ENCODE results near the gene ANGPTL8.

The ANGPTL8 gene

DNA sequence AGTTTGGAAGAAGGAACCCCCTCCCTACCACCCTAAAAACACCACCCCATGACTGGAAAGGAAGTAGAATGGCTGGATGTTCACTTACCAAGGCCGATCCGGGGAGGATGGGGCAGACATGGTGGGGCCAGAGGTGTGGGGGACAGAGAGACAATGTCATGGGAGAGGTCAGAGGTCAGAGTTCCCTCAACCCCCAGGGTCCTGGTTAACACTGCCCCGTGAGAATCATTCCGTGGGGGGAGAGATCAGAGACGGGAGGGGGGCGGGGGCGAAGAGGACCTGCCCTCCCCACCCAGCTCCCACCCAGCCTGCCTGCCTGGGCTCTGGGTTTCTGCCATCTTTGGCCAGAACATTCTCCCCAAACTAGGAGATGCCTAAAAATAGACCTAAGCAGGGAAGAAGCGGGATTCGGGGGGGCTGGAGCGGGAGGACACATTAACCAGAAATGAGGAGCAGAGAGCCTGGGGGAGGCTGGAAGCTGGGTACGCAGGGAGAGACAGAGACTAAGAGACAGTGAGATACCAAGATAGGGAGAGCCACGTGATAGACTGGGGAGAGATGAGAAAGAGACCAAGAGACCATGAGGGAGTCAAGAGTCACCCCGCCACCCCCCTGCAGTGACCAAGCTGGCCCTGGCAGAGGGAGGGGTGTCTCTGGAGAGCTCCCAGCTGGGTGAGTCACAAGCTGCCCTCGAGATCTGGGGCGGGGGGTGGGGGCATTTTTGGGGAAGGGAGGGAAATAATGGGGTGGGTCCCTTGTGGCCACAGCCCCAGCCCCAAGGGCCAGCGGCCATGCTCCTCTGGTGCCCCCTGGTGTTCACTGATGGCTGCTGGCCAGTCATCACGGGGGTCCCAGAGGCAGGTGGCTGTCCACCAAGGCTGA, 36.0 kb upstream of the ANGPTL8 start:
- no peak for DNase-seq (ENCODE audit: low read depth in 2 of 2, low spot score in 1 of 2)

DNA sequence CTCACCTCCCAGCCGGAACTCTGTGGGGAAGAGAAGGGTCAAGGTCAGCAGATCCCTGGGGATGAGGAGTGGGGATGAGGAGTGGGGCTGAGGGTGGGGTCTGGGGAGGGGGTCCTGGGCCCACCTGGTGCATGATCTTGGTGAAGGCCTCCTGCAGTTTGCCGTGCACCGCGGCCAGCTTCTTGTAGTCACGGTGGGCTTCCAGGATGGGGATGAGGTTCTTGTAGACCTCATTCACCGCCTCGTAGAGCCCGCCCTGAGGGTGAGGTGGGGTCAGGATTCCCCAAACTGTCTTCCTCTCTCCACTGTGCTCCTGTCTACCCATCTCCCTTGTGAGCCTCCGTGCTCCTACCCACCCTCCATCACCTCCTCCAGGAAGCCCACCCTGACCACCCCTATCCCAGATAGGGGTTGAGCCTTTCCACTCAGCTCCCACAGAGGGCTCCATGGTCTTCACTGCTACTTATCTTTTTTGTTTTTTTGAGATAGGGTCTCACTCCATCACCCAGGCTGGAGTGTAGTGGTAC, 35.3 kb upstream of the ANGPTL8 start:
- DNase-seq (ENCODE audit: low read depth in 2 of 2, low spot score in 1 of 2) = no peak

DNA sequence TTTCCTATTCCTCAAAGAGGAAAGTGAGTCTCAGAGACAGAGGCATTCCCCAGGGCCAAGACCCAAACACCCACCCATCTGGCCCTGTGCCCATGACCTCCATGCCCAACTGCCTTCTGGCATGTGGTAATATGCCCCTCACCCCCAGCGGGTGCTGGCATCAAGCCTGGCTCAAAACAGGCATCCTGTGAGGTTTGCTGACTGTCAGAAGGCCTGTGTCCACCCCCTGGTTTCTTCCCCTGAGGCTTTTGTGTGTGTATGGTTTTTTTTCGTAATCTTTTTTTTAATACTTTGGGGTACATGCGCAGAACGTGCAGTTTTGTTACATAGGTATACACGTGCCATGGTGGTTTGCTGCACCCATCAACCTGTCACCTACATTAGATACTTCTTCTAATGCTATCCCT, 34.5 kb upstream of the ANGPTL8 start:
- no peak for DNase-seq (ENCODE audit: low read depth in 2 of 2, low spot score in 1 of 2)

DNA sequence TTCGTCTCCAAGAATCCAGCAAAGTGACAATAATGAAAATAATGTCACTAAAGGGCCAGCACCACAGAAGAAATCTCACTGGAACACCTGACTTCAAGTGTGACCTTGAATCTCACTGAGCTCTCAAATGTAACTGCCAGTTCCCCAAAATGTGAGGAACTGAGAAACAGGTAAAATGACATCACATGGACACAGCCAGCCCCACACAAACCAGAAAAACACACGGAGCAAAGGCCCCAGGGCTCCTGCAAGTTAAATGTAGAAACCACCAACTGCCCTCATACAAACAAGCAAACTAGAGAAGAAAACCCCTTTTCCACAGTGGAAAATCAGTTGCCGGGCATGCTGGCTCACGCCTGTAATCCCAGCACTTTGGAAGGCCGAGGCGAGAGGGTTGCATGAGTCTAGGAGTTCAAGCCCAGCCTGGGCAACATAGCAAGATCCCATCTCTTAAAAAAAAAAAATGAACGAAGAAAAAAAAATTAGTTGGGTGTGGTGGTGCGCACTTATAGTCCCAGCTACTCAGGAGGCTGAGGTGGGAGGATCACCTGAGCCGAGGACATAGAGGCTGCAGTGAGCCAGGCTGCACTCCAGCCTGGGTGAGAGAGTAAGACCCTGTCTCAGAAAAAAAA, 33.4 kb upstream of the ANGPTL8 start:
- DNase-seq (ENCODE audit: low read depth in 2 of 2, low spot score in 1 of 2) = no peak

DNA sequence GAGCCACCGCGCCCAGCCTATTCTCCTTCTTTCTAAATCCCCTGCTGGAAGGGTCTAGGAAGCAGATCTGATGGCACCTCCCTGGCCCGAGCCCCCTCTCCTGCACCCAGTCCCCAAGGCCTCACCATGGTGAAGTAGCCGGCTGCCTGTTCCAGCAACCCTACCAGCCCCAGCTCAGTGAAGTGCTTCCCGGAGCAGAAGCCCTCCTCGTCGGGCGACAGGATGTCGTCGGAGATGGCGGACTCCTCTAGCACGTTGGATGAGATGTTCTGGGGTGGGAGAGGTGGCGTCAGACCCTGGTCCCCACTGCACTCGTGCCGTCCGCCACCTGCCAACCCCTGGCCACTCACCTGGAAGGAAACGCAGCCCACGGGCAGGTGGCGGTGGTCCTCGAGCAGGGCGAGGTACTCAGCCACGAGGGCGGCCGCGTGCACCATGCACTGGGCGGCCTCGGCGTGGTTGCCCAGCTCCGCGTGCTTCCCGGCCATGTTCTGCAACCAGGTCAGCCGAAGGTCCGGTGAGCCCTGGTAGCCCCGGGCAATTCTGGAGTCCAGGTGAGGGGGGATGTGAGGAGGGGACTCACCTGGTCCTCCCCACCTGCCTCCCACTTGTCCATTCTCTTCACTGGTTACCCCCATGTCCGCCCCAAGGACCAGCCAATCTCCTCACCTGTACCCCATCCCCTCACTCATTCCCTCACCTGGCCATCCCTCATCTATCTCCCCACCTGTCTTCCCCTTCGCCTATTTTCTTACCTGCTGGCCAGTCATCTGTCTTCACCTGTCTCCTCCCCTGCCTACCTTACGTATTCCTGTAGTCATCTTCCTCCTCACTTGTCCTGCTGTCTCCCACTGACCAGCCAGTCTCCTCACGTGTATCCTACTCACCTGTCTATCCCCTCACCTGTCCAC, 30.6 kb upstream of the ANGPTL8 start:
- DNase-seq (ENCODE audit: low read depth in 2 of 2, low spot score in 1 of 2) = no peak

DNA sequence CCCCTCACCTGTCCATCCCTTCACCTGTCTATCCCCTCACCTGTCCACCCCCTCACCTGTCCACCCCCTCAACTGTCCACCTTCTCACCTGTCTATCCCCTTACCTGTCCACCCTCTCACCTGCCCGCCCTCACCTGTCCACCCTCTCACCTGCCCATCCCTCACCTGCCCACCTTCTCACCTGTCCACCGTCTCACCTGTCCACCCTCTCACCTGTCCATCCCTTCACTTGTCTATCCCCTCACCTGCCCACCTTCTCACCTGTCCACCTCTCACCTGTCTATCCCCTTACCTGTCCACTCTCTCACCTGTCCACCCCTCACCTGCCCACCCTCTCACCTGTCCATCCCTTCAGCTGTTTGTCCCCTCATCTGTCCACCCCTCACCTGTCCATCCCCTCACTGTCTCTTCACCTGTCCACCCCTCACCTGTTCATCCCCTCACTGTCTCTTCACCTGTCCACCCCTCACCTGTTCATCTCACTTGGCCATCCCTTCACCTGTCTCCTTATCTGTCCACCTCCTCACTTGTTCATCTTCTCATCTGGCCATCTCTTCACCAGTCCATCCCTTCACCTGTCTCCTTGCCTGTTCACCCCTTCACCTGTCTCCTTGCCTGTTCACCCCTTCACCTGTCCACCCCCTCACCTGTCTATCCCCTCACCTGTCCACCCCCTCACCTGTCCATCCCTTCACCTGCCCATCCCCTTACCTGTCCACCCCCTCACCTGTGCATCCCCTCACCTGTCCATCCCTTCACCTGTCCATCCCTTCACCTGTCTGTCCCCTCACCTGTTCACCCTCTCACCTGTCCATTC, 29.4 kb upstream of the ANGPTL8 start:
- DNase-seq (ENCODE audit: low read depth in 2 of 2, low spot score in 1 of 2) = no peak

DNA sequence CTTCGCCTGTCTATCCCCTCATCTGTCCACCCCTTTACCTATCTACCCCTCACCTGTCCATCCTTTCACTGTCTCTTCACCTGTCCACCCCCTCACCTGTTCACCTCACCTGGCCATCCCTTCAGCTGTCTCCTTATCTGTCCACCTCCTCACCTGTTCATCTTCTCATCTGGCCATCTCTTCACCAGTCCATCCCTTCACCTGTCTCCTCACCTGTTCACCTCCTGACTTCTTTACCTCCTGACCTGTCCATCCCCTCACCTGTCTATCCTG, 28.8 kb upstream of the ANGPTL8 start:
- DNase-seq (ENCODE audit: low read depth in 2 of 2, low spot score in 1 of 2) = no peak

DNA sequence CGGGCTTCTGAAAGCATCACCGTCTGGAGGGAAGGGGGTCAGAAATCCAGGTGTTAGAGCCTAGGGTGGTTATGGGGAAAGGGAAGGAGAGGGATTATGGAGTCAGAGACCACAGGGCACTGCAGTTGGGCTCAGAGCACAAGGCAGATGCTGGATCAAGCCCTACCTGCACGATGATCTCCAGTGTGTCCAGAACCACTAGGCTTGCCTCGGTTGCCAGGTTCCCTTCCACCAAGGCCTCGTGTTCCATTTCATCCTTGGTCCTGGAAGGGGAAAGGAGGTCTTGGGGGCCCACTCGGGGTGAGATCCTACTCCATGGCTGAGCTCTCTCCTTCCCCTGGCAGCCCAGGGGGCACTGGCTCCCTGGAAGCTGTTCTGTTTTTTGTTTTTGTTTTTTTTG, 25.0 kb upstream of the ANGPTL8 start:
- no peak for DNase-seq (ENCODE audit: low read depth in 2 of 2, low spot score in 1 of 2)

DNA sequence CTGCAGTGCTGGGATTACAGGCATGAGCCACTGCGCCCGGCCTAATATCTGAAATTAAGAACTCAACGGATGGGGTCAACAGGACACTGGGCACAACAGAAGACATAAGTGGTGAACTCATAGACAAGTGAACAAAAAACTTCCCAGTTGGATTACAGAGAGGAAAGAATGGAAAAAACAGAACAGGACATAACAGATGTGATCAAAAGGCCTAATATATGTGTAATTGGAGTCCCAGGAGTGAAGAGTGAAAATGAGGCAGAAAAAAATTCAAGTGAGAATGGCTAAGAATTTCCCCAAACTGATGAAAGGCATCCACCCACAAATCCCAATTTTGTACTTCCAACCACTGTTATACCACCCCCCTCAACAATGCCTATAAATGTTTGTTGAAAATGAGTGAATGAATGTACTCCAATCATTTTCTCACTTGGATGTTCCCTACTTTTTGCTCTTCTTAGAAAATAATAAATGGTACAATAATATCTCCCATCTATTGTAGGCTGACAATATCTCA, 18.3 kb upstream of the ANGPTL8 start:
- no peak for DNase-seq (ENCODE audit: low read depth in 2 of 2, low spot score in 1 of 2)

DNA sequence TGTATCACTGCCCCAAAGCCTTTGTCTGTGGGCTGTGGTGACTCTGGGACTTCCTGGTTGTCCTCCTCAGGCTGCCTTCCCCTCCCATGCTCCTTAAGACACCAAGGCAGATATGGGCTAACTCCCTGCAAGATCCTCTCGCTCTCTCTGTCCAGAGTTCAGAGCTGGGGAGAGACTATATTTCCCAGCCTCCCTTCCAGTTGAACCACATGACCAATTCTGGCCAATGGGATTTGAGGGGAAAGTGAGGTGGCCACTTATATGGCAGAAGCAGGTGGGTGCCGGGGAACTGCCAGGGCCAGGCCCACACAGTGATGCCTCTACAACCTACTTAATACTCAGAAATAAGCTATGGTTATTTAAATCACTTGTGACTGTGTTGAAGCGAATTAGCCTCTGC, 16.2 kb upstream of the ANGPTL8 start:
- no peak for DNase-seq (ENCODE audit: low read depth in 2 of 2, low spot score in 1 of 2)

DNA sequence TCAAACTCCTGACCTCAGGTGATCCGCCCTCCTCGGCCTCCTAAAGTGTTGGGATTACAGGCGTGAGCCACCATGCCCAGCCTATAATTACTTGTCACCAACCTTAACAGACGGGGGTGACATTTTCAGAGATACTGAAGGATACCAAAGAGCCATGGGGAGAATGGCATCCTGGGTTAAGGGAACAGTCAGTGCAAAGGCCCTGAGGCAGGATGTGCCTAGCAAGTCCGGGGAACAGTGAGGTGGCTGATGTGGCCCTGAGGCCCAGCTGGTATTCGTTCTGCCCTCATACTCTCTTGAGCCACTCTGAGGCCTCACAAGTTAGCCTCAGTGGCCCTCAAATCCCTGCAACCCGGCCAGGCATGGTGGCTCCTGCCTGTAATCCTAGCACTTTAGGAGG, 15.0 kb upstream of the ANGPTL8 start:
- no peak for DNase-seq (ENCODE audit: low read depth in 2 of 2, low spot score in 1 of 2)

DNA sequence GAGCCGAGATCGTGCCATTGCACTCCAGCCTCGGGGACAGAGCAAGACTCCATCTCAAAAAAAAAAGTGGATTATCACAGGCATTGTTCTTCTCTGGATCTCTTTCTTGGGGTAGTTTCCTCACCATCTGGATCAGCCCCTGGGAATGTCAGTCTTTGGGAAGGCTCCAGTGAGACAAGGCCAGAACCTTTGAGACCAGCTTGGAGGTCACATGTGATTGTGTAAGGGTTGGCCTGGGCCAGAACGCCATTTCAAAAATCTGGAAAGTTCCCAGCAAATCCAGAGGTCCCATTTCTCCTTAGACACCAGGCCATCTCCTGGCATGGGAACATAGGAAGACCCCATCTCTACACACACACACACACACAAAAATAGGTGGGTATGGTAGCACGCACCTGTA, 14.2 kb upstream of the ANGPTL8 start:
- no peak for DNase-seq (ENCODE audit: low read depth in 2 of 2, low spot score in 1 of 2)

DNA sequence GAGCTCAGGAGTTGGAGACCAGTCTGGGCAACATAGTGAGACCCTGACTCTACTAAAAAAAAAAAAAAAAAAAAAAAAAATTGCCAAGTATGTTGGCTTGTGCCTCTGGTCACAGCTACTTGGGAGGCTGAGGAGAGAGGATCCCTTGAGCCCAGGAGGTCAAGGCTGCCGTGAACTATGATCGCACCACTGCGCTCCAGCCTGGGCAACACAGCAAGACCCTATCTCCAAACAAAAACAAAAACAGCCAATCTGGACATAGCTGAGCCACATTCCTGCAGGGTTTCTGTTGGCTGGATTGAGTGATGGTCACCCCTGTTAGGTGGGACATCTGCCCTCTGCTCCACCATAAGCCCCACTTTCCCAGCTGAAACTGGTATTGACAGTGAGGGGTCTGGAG, 13.6 kb upstream of the ANGPTL8 start:
- no peak for DNase-seq (ENCODE audit: low read depth in 2 of 2, low spot score in 1 of 2)

DNA sequence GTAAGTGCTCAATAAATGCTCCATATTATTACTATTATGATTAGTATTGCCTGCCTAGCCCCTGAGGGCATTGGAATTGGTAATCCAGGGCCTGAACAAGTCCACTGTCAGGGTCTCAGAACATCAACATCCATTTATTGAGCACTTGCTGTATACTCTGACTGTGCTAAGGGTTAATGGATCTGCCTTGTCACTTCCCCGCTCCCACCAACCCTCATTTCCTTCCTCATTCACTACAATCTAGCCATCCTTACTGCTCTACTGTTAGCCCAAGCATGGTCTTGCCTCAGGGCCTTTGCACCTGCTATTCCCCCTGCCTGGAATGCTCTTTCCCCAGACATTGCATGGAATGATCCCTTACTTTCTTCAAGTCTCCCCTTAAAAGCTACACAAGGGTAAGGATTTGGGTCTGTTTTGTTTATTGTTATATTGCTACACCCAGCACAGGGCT, 12.7 kb upstream of the ANGPTL8 start:
- DNase-seq (ENCODE audit: low read depth in 2 of 2, low spot score in 1 of 2) = no peak

DNA sequence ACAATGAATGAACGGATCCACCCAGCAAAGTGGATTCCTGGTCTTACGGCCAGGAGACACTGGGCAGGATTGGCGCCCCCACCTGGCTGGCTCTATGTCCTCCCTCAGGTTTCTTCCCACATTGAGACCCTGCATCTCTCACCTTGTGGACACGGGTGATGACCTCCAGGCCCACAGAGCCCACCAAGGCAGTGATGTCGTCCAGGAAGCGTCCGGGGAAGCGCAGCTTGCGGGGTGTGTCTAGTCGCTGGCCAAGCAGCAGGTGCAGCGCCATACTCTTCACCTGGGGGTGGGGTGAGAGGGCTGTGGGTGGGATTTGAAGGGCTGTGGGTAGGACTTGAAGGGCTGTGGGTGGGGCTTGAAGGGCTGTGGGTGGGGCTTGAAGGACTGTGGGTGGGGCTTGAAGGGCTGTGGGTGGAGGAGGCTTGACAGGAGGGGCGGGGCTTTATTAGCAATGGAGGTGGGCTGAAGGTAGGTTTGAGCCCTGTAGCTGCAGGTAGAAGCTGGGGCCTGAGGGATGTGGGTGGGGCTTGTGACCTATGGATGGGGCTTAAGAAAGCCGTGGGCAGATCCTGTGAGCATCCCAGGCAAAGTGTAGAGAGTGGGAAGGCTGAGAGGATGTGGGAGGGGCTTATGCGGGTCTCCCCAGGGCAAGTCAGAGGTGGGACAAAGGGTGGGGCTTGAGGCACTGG, 12.1 kb upstream of the ANGPTL8 start:
- DNase-seq (ENCODE audit: low read depth in 2 of 2, low spot score in 1 of 2) = no peak

DNA sequence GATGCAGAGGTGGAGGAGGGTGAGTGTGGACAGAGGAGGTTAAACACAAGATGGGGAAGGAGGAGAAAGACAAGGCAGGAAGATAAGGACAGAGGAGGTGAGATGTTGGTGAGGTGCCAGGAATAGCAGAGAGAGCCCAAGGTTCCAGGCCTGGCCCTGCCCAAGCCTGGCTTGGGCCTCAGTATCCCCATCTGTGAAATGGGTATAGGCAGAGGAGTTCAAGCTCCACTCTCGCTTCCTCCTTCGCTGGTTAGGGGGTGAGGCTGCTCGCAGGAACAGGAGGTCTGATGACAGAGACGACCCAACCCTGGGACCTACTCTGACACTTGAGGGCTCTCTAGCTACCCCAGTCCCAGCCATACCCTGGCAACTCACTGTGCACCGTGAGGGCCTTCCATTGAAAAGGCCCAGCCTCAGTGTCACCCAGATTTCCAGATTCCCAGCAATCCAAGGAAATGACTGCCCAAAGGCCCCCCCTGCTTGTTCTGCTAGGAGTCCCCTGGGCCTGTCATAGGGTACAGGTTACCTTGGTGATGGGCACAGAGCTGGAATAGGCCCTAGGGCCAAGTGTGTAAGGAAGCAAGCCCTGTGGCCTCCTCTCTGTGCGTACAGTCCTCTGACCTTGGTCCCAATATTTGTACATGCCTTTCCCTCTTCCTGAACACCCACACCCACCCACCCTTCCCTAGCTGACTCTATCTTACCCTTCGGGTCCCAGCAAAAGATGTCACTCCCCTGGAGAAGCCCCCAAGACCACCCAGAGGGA, 8.6 kb upstream of the ANGPTL8 start:
- no peak for DNase-seq (ENCODE audit: low read depth in 2 of 2, low spot score in 1 of 2)

DNA sequence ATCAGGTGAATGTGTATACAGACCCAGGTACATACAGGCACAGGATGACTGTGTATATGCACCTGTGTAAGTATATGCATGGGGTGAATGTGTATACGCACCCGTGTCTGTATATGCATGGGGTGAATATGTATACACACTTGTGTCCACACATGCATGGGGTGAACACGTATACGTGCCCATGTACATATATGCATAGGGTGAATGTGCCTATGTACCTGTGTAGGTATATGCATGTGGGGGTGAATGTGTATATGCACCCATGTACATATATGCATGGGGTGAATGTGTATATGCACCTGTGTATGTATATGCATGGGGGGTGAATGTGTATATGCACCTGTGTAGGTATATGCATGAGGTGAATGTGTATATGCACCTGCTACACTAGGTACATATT, 6.9 kb upstream of the ANGPTL8 start:
- DNase-seq (ENCODE audit: low read depth in 2 of 2, low spot score in 1 of 2) = no peak

DNA sequence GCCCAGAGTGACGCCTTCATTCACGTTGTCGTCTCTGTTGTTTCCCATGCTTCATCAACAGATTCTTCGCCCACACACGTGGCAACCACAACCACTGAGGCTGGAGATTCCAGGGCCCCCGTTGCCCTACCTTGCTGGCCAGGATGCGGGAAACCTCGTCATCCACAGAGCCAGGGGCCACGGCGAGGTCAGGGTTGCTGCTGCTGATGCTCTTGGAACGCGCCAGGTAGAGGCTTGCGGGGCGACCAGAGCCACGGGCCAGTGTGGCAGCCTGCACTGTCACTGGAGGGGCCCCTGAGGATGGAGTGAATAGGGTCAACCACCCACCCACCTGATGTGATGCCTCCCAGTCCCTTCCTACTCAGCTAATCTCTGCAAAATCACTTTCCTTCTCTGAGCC, 6.3 kb upstream of the ANGPTL8 start:
- no peak for DNase-seq (ENCODE audit: low read depth in 2 of 2, low spot score in 1 of 2)

DNA sequence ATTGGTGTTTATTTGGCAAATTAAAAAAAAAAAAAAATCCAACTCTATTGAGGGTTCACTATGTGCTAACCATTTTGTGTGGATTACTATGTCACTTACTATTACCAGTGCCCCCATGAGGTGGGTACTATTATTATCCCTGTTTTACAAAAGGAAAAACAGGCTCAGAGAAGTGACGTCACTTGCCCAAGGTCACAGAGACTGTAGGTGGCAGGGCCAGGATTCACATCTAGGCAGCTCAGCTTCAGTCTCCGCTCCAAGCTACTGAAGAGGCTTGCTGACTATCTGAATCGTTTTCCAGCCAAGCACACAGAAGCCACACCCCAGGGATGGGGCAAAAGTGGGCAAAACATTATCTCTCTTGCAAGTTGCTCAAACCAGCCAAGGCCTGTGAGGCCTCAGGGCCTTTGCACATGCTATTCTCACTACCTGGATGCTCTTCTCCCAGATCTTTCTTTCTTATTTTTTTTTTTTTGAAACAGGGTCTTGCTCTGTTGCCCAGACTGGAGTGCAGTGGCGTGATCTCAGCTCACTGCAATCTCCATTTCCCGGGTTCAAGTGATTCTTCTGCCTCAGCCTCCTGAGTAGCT, 4.8 kb upstream of the ANGPTL8 start:
- DNase-seq (ENCODE audit: low read depth in 2 of 2, low spot score in 1 of 2) = no peak

All from stimulated activated CD8-positive, alpha-beta memory T cell treated with anti-CD3 and anti-CD28 coated beads, Interleukin-4, amount 100 ng/mL, for 1 hour (primary cell).